Activated CD4-positive, alpha-beta T cell treated with anti-CD3 and anti-CD28 coated beads, Interleukin-2, amount 10 ng/mL, durations not matched to agents 24 days and 14 days (primary cell): ENCODE data around the gene LEF1. TPM values are rescaled to one million over a fixed set of nuclear protein-coding genes. Genes with fewer than 3 reads are reported as not detected.

ENCODE experiments used
- DNase-seq: peaks from one replicate; pipeline ENCODE4 v3.0.0; 2022
- H3K27ac Mint-ChIP-seq: one replicate; pipeline ENCODE4 v1.8.0; 2022; ENCODE audit warnings: mild to moderate bottlenecking, mixed read lengths
- H3K27me3 Mint-ChIP-seq: one replicate; pipeline ENCODE4 v1.8.0; 2022; ENCODE audit warnings: mixed read lengths
- H3K36me3 Mint-ChIP-seq: one replicate; pipeline ENCODE4 v1.8.0; 2022; ENCODE audit warnings: low read depth, mild to moderate bottlenecking, mixed read lengths
- H3K4me1 Mint-ChIP-seq: one replicate; pipeline ENCODE4 v1.8.0; 2021; ENCODE audit warnings: mixed read lengths
- H3K4me3 Mint-ChIP-seq: one replicate; pipeline ENCODE4 v1.8.0; 2022; ENCODE audit warnings: mild to moderate bottlenecking, moderate library complexity, mixed read lengths
- H3K9me3 Mint-ChIP-seq: one replicate; pipeline ENCODE4 v1.8.0; 2021; ENCODE audit warnings: mixed read lengths
- intact Hi-C: fragments of 100-400 bp; cut with micrococcal nuclease; formaldehyde crosslinking; loops from one replicate; pipeline ENCODE4 v1.15.1; 2023
- total RNA-seq: library from RNA; stranded (reverse); gene quantifications from 2 replicates; pipeline ENCODE4 v1.2.3, GENCODE V29; 2022

The LEF1 gene
- total RNA-seq, 1 donor from 2014 or later = 141 TPM

DNA sequence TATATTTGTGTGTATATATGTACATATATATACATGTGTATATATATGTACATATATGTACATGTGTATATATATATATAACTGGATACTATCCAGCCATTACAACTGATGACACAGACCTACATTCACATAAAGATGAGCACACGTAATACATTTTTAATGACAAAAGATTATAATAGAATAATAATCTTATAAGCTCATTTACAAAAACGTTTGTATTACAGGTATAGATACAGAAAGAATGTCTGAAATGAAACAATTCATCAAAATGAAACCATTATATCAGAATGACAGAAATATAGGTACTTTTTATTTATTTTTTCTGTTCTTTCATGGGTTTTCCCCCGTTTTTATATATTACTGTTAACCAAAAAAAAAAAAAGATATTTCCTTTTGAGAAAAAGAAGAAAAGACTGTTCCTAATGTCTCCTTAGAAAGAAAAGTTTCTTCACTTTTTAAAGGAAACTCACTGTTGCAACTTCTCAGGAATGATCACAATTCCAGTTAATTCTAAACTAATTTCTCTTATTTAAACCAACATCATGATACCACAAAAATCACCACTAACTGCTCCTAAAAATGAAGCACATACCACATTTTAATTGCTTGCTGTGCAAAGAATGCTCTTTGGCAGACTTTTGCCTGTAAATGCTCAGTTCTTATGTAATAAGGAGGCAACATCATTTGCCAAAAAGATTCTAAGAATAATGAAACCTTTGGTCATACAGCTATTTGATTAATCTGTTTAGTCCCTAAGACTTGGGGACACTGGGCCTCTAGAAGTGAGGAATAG, 18.9 kb downstream of the LEF1 start:
- intact Hi-C loops = no loop called here
- DNase-seq = no peak
- peak overlapping the region; percentile 65 for H3K27ac Mint-ChIP-seq
- H3K27me3 Mint-ChIP-seq = no peaks in the 10 kb centered on the region
- H3K4me3 Mint-ChIP-seq = peak overlapping the region; percentile 28
- H3K4me1 Mint-ChIP-seq = peaks cover 66% of the 10 kb centered on the region
- no peaks in the 10 kb centered on the region for H3K9me3 Mint-ChIP-seq
- H3K36me3 Mint-ChIP-seq = peaks cover 38% of the 10 kb centered on the region

DNA sequence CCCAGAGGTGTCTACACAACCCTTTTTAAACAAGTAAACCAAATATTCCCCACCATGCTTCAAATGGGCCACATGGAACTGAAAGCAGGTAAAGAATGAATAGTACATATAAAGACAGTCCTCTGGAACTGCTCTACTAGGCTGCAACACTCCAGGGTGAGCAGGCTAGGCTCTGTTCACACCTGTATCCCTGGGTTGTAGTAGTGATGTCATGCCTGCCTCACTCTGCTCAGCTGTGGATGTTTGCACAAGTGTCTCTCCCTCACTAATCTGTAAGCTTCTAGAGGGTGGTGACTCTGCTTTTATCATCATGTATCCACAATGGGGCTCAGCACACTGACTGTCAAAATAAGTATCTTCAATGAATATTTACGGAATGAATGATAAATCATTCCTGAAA, 20.4 kb downstream of the LEF1 start:
- peak overlapping the region; percentile 76 for H3K4me3 Mint-ChIP-seq
- no peaks in the 10 kb centered on the region for H3K9me3 Mint-ChIP-seq
- peak; percentile 74 for DNase-seq
- H3K27ac Mint-ChIP-seq = peak overlapping the region; percentile 65
- H3K4me1 Mint-ChIP-seq = peaks cover 80% of the 10 kb centered on the region
- H3K36me3 Mint-ChIP-seq = peaks cover 41% of the 10 kb centered on the region
- intact Hi-C loops = no loop called here
- H3K27me3 Mint-ChIP-seq = no peaks in the 10 kb centered on the region

DNA sequence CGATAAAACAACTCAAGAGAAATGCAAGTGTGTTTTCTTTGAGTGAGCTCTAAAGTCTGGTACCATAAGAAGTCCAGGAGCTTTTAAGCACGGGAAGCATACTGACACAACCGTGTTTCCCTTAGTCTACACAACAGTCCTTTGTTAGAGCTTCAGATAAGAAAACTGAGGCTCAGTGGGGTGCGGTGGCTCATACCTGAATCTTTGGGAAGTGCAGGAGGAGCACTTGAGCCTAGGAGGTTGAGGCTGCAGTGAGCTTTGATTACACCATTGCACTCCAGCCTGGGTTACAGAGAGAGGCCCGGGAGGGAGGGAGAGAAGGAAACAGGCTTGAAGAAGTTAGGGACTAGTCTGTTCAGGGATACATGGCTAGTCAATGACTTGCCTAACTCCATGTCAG, 21.9 kb downstream of the LEF1 start:
- peaks cover 78% of the 10 kb centered on the region for H3K4me1 Mint-ChIP-seq
- intact Hi-C loops = no loop called here
- H3K36me3 Mint-ChIP-seq = peaks cover 30% of the 10 kb centered on the region
- no peaks in the 10 kb centered on the region for H3K9me3 Mint-ChIP-seq
- DNase-seq = peak; percentile 66
- H3K27ac Mint-ChIP-seq = peak overlapping the region; percentile 75
- no peaks in the 10 kb centered on the region for H3K27me3 Mint-ChIP-seq
- peak overlapping the region; percentile 76 for H3K4me3 Mint-ChIP-seq

DNA sequence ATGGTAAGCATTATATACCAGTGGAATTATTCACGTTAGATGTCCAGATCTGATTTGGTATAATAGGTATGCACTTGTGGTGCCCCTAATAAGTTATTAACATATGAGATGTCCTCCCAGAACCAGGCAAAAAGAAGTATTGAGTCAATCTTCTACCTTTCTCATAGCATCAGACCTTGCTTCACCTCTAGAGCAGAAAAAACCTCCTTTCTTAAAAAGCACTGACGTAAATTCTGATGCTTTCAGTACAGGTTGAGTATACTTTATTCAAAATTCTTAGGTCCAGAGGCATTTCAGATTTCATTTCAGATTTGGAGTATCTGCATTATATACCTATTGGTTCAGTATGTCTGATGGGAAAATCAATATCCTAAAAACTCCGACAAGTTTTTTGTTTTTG, 22.4 kb downstream of the LEF1 start:
- peak overlapping the region; percentile 76 for H3K4me3 Mint-ChIP-seq
- H3K27ac Mint-ChIP-seq = peak overlapping the region; percentile 75
- no peaks in the 10 kb centered on the region for H3K27me3 Mint-ChIP-seq
- H3K36me3 Mint-ChIP-seq = peaks cover 31% of the 10 kb centered on the region
- intact Hi-C loops = no loop called here
- DNase-seq = no peak
- H3K9me3 Mint-ChIP-seq = no peaks in the 10 kb centered on the region
- H3K4me1 Mint-ChIP-seq = peaks cover 80% of the 10 kb centered on the region

DNA sequence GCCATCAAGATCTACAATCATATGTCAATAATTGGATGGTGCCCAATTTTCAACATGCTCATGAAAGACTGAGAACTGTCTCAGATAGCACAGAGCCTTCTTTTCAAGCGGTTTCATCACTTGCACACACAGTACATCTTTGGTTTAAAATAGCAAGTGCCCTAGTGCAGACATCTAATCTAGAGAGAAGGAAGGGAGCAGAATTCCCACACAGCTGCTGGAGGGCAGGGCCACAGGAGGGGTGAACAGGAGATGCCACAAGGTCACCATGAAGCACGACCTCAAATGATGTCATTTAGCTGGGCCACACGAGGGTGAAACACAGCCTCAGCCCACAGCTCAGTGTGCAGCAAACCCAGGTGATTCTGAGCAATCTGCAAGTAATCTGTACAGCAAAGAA, 24.3 kb downstream of the LEF1 start:
- H3K27me3 Mint-ChIP-seq = no peaks in the 10 kb centered on the region
- H3K36me3 Mint-ChIP-seq = peaks cover 29% of the 10 kb centered on the region
- H3K9me3 Mint-ChIP-seq = no peaks in the 10 kb centered on the region
- peak overlapping the region; percentile 93 for H3K27ac Mint-ChIP-seq
- intact Hi-C loops = loop anchor here (1.0 kb wide), 2 partner anchors 12 to 21 kb away; no protein-coding TSS in a partner anchor
- H3K4me1 Mint-ChIP-seq = peaks cover 85% of the 10 kb centered on the region
- H3K4me3 Mint-ChIP-seq = peak overlapping the region; percentile 59
- DNase-seq = peak; percentile 81

DNA sequence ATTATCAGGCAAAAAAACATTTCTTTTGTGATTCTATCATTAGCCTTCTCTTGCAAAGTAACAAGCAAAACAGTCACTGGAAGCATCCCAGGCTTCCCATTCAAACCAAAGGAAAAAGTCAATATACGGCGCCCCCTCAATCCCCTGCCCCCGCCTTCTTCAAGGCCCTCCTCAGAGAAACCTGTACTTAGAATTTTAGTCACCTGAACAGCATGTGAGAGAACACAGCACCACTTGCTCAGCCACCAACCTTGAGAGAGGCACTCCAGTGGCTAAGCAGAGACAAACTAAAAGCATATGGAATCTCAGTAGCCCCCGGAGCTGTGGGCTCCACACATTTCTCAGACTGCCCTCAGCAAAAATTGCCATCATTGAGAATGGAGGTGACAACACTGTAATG, 25.2 kb downstream of the LEF1 start:
- Mint-ChIP-seq H3K36me3 (peaks cover 31% of the 10 kb centered on the region), H3K4me1 (peaks cover 90% of the 10 kb centered on the region), H3K4me3 (peak overlapping the region; percentile 59), H3K27me3 (no peaks in the 10 kb centered on the region), H3K27ac (peak overlapping the region; percentile 93), H3K9me3 (no peaks in the 10 kb centered on the region)
- DNase-seq = peak; percentile 69
- intact Hi-C loops = no loop called here

- peaks cover 90% of the 10 kb centered on the region for H3K4me1 Mint-ChIP-seq
Measured at GRCh38 chr4:108142870-108143269, 25.9 kb downstream of the LEF1 start.

GRCh38 chr4:108141213-108141950, 27.4 kb downstream of the LEF1 start:
- Mint-ChIP-seq H3K9me3 (no peaks in the 10 kb centered on the region), H3K36me3 (peaks cover 31% of the 10 kb centered on the region), H3K27ac (peak overlapping the region; percentile 97), H3K4me3 (peak overlapping the region; percentile 85), H3K27me3 (no peaks in the 10 kb centered on the region), H3K4me1 (peaks cover 81% of the 10 kb centered on the region)
- intact Hi-C loops = no loop called here
- DNase-seq = peak; percentile 73

More at GRCh38 chr4:108142870-108143269, 25.9 kb downstream of the LEF1 start:
- Mint-ChIP-seq H3K9me3 (no peaks in the 10 kb centered on the region), H3K27ac (peak overlapping the region; percentile 93), H3K27me3 (no peaks in the 10 kb centered on the region), H3K36me3 (peaks cover 32% of the 10 kb centered on the region), H3K4me3 (peak overlapping the region; percentile 59)
- no peak for DNase-seq
- intact Hi-C loops = no loop called here

GRCh38 chr4:108140328-108140727, 28.4 kb downstream of the LEF1 start:
- Mint-ChIP-seq H3K9me3 (no peaks in the 10 kb centered on the region), H3K27ac (peak overlapping the region; percentile 97), H3K36me3 (peaks cover 24% of the 10 kb centered on the region), H3K4me1 (peaks cover 80% of the 10 kb centered on the region), H3K27me3 (no peaks in the 10 kb centered on the region), H3K4me3 (peak overlapping the region; percentile 85)
- DNase-seq = peak; percentile 66
- intact Hi-C loops = no loop called here

GRCh38 chr4:108139089-108139488, 29.6 kb downstream of the LEF1 start:
- H3K4me1 Mint-ChIP-seq = peaks cover 84% of the 10 kb centered on the region
- peak; percentile 58 for DNase-seq
- no peaks in the 10 kb centered on the region for H3K9me3 Mint-ChIP-seq
- intact Hi-C loops = loop anchor here (1.0 to 2.0 kb wide), 3 partner anchors 22 to 31 kb away; no protein-coding TSS in a partner anchor
- peaks cover 35% of the 10 kb centered on the region for H3K36me3 Mint-ChIP-seq
- H3K27ac Mint-ChIP-seq = peak overlapping the region; percentile 97
- peak overlapping the region; percentile 84 for H3K4me3 Mint-ChIP-seq
- no peaks in the 10 kb centered on the region for H3K27me3 Mint-ChIP-seq

DNA sequence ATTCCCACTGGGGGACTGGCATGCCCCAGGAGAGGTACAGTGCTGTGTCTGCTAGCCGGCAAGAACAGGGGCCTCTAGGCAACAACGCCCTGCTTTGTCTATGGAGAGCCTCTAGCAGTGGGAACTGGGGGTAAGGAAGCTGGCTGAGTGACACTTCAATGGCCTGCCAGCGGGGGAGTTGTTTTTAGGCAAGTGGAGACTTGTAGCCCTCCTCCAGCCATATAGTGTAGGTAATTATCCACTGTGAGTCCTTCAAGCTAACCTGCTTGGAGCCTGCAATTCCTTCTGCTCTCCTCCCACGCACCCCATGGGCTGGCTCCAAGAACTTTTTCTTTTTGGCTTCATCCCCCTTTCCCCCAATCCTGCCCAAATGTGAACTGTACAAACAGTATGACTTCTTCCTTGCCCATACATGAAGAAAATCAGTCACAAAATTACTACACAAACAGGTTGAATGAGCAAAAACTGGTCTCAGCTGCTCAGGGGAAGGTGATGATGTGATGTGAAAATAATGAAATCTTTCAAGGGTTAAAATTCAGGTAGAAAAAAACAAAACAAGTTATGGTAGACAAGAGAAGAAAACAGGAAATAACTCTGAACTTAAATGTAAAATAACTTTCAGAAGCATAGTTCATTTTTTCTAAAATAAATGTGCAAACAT, 33.1 kb downstream of the LEF1 start:
- H3K27me3 Mint-ChIP-seq = no peaks in the 10 kb centered on the region
- H3K4me3 Mint-ChIP-seq = peak overlapping the region; percentile 60
- H3K9me3 Mint-ChIP-seq = no peaks in the 10 kb centered on the region
- H3K4me1 Mint-ChIP-seq = peaks cover 70% of the 10 kb centered on the region
- peaks cover 43% of the 10 kb centered on the region for H3K36me3 Mint-ChIP-seq
- DNase-seq = peak; percentile 73
- intact Hi-C loops = no loop called here
- H3K27ac Mint-ChIP-seq = peak overlapping the region; percentile 85

GRCh38 chr4:108130955-108131354, 37.8 kb downstream of the LEF1 start:
- intact Hi-C loops = no loop called here
- Mint-ChIP-seq H3K4me3 (no peak overlapping the region), H3K36me3 (peaks cover 60% of the 10 kb centered on the region), H3K27me3 (no peaks in the 10 kb centered on the region), H3K27ac (no peak overlapping the region), H3K4me1 (peaks cover 69% of the 10 kb centered on the region), H3K9me3 (no peaks in the 10 kb centered on the region)
- DNase-seq = peak; percentile 55

DNA sequence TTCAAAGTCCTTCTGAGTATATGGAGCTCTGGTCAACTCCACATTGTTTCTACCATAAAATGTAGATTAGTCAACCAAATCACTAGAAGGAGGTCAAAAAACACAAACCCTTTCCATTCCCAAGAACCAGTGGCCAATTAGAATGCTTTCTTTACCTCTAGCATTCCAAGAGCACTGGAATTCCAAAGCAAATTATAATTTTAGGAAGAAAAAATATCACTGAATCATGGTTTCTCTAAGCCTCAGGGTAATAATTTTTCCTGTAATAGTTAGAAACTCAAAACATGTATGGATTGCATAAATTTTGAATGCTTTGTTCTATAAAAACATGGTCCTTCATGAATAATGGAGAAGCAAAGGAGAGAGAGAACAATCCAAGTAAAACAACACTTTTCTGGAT, 39.5 kb downstream of the LEF1 start:
- Mint-ChIP-seq H3K27ac (peak overlapping the region; percentile 28), H3K4me1 (peaks cover 57% of the 10 kb centered on the region), H3K36me3 (peaks cover 55% of the 10 kb centered on the region), H3K4me3 (no peak overlapping the region), H3K9me3 (no peaks in the 10 kb centered on the region), H3K27me3 (no peaks in the 10 kb centered on the region)
- no peak for DNase-seq
- intact Hi-C loops = no loop called here

GRCh38 chr4:108126806-108127205, 41.9 kb downstream of the LEF1 start:
- H3K27ac Mint-ChIP-seq = peak overlapping the region; percentile 73
- peaks cover 54% of the 10 kb centered on the region for H3K4me1 Mint-ChIP-seq
- DNase-seq = peak; percentile 53
- H3K4me3 Mint-ChIP-seq = peak overlapping the region; percentile 26
- peaks cover 54% of the 10 kb centered on the region for H3K36me3 Mint-ChIP-seq
- H3K9me3 Mint-ChIP-seq = no peaks in the 10 kb centered on the region
- H3K27me3 Mint-ChIP-seq = no peaks in the 10 kb centered on the region
- intact Hi-C loops = no loop called here
